Fibroblast of villous mesenchyme (primary cell): ENCODE data around the gene ACBD6. TPM values are rescaled to one million over a fixed set of nuclear protein-coding genes. Genes with fewer than 3 reads are reported as not detected.

ENCODE experiments used
- DNase-seq: peaks from one replicate; pipeline ENCODE4 v3.0.0-alpha.2; 2010; ENCODE audit warnings: low read depth
- H3K4me3 ChIP-seq: 2 replicates; pipeline ENCODE4 v1.5.1; 2011; ENCODE audit warnings: low read depth, mild to moderate bottlenecking, low read length
- CTCF ChIP-seq: IDR thresholded peaks from 2 replicates; pipeline ENCODE4 v1.5.1; 2012; ENCODE audit warnings: low read depth, mild to moderate bottlenecking, low read length; ENCODE audit not compliant: insufficient read depth
- total RNA-seq: library from RNA; depleted of rRNA; stranded (reverse); fragments of >200 nt; gene quantifications from 2 replicates; pipeline ENCODE4 v1.2.3, GENCODE V29; 2012

The ACBD6 gene
- total RNA-seq, 1 donor = 44.5 TPM

DNA sequence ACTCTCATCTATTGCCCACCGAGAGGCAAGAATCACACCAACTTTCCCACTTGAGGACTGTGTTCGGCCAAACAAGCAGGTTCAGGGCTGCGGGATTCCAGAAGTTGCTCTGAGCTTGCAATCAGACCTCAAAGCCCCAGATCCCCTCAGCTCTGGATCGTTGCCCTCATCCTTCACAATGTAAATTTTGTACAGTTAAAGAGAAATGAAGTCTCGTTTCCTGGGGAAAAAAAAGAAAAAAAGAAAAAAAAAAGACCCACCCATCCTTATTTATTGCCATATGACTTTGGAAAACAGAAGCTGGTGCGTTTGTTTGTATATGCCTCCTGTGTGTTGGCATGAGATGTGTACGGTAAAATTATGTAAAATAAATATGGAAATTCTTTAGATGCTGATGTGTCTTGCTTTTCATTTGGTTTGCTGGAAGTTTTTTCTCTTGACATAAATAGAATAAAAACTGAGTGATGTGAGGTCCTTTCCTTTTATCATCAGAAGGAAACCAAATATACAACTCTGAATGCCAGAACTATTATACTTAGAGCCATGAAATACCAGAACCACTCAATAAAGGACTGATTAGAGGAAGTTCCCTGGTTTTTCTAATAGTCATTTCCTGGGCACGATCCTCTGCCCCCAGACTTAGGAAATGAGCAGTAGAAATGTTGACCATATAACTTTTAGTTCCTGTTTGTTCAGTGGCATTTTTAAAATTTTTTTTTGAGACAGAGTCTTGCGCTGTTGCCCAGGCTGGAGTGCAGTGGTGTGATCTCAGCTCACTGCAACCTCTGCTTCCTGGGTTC, 223.6 kb downstream of the ACBD6 start:
- no peak overlapping the region for H3K4me3 ChIP-seq
- TF ChIP-seq CTCF = no peak
- no peak for DNase-seq

GRCh38 chr1:180278194-180278515, 224.2 kb downstream of the ACBD6 start:
- no peak overlapping the region for H3K4me3 ChIP-seq
- DNase-seq = no peak
- TF ChIP-seq CTCF = no peak

GRCh38 chr1:180277476-180278193, 224.7 kb downstream of the ACBD6 start:
- TF ChIP-seq CTCF = no peak
- DNase-seq = no peak
- H3K4me3 ChIP-seq = no peak overlapping the region

DNA sequence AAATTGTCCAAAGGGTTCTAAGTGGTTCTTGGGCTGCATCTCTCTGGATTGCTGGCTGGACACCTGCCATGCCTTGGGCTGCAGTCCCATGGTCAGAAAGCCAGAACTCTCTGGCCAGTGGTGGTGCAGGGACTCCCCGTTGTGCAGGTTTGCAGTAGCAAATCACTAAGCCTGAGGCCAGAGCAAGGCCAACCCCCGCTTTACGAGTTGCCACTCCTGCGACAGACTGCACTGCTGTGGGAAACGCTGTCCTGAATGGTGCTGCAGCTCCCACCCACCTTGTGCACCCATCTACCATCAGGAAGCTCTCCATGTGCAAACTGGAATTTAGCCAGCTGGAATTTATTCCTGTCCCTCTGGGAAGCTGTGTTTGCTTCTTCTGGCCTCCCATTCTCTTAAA, 226.7 kb downstream of the ACBD6 start:
- TF ChIP-seq CTCF = no peak
- H3K4me3 ChIP-seq = no peak overlapping the region
- DNase-seq = no peak

DNA sequence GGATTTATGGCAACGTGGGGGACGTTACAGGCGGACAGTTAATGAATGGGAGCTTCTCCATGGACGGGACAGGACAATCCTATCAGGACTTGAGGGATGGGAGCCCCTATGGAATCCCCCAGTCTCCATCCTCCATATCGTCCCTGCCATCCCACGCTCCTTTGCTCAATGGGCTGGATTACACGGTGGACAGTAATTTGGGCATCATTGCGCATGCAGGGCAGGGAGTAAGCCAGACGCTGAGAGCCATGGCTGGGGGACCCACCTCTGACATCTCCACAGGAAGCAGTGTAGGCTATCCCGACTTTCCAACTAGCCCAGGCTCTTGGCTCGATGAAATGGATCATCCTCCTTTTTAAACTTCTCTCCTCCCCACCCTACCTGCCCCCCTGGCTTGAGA, 228.2 kb downstream of the ACBD6 start:
- H3K4me3 ChIP-seq = no peak overlapping the region
- no peak for TF ChIP-seq CTCF
- no peak for DNase-seq

DNA sequence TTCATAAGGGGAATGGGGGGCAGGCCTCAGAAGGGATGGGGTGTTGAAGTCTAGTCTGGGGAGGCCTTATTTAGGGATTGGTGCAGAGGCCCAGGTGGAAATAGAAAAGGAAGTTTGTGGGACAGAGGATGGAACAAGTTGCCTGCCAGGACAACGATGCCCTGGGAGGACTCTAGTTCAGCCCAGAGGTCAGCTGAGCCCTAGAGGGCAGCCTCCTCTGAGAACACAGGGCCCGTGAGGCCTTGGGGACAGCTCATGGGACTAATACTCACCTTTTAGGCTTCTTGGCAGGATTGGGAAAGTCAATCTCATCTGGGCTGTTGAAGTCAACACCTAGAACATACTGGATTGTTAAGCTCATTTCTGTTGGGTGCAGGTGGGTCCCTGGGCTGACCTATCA, 229.3 kb downstream of the ACBD6 start:
- no peak for DNase-seq
- no peak overlapping the region for H3K4me3 ChIP-seq
- TF ChIP-seq CTCF = no peak
